CD14-positive monocyte (primary cell): ENCODE measurements around the gene FBXO22. TPM values are rescaled to one million over a fixed set of nuclear protein-coding genes. Genes with fewer than 3 reads are reported as not detected.

ENCODE experiments used
- DNase-seq, 3 donors: peaks; one replicate each; pipeline ENCODE4 v3.0.0-alpha.2; 2011 to 2022
- H2AFZ ChIP-seq: 2 replicates; pipeline ENCODE4 v1.6.0; 2012; ENCODE audit warnings: mild to moderate bottlenecking, low read depth, low read length, inconsistent platforms; ENCODE audit not compliant: insufficient read depth, poor library complexity, severe bottlenecking
- H3K27ac ChIP-seq, 2 donors: 1 replicate in 1 of 2; 2 replicates in 1 of 2; pipeline ENCODE4 v1.5.1; 2012 to 2013; ENCODE audit warnings: low read length in 2 of 2, control low read depth in 1 of 2, inconsistent platforms in 1 of 2, low read depth in 1 of 2, mild to moderate bottlenecking in 1 of 2
- H3K27me3 ChIP-seq, 2 donors: one replicate each; pipeline versions ENCODE4 v1.6.0 to v1.6.1; 2011 to 2013; ENCODE audit warnings: low read length in 2 of 2; ENCODE audit not compliant: control insufficient read depth in 2 of 2, insufficient read depth in 2 of 2
- H3K36me3 ChIP-seq, 2 donors: replicated peaks in 1 of 2; 1 replicate in 1 of 2; 2 replicates in 1 of 2; pipeline versions ENCODE4 v1.5.1 to v1.6.1; 2012 to 2013; ENCODE audit warnings: low read length in 2 of 2, control low read depth in 1 of 2, inconsistent platforms in 1 of 2, mild to moderate bottlenecking in 1 of 2; ENCODE audit not compliant: insufficient read depth in 2 of 2, control insufficient read depth in 1 of 2
- H3K4me1 ChIP-seq, 2 donors: 1 replicate in 1 of 2; 2 replicates in 1 of 2; pipeline versions ENCODE4 v1.5.1 to v1.6.1; 2012 to 2013; ENCODE audit warnings: low read length in 2 of 2, control low read depth in 1 of 2, inconsistent platforms in 1 of 2, mild to moderate bottlenecking in 1 of 2, moderate library complexity in 1 of 2; ENCODE audit not compliant: insufficient read depth in 2 of 2, control insufficient read depth in 1 of 2
- H3K4me2 ChIP-seq: replicated peaks from 2 replicates; pipeline ENCODE3; 2012; ENCODE audit warnings: low read length, moderate library complexity, mild to moderate bottlenecking; ENCODE audit not compliant: poor library complexity, severe bottlenecking; ENCODE audit errors: extremely low read depth
- H3K4me3 ChIP-seq, 3 experiments: fragments of 200-600 bp in 1 of 3; sonication (generic) in 1 of 3; replicated peaks in 1 of 3; 1 replicate in 2 of 3; 2 replicates in 1 of 3; pipeline ENCODE4 v1.5.1; 2011 to 2013; ENCODE audit warnings: low read length in 3 of 3, mild to moderate bottlenecking in 3 of 3, control low read depth in 2 of 3, low read depth in 2 of 3, inconsistent platforms in 1 of 3, moderate library complexity in 1 of 3
- H3K79me2 ChIP-seq: 2 replicates; pipeline ENCODE4 v1.6.0; 2012; ENCODE audit warnings: mild to moderate bottlenecking, control low read depth, inconsistent platforms, low read length, moderate library complexity; ENCODE audit not compliant: insufficient read depth
- H3K9ac ChIP-seq: 2 replicates; pipeline ENCODE4 v1.6.0; 2017; ENCODE audit warnings: low read length, mild to moderate bottlenecking; ENCODE audit not compliant: insufficient read depth, poor library complexity, severe bottlenecking
- H3K9me3 ChIP-seq, 2 donors: replicated peaks in 1 of 2; 1 replicate in 1 of 2; 2 replicates in 1 of 2; pipeline versions ENCODE4 v1.5.1 to v1.6.1; 2012 to 2013; ENCODE audit warnings: low read length in 2 of 2, control low read depth in 1 of 2; ENCODE audit not compliant: control insufficient read depth in 1 of 2, insufficient read depth in 1 of 2
- H4K20me1 ChIP-seq: 2 replicates; pipeline ENCODE4 v1.6.0; 2012; ENCODE audit warnings: mild to moderate bottlenecking, low read length, control low read depth, moderate library complexity; ENCODE audit not compliant: insufficient read depth
- H3K27ac Mint-ChIP-seq, 7 donors: one replicate each; pipeline ENCODE4 v1.8.0; 2020; ENCODE audit warnings: mild to moderate bottlenecking in 7 of 7, mixed read lengths in 7 of 7, moderate library complexity in 6 of 7, inconsistent platforms in 2 of 7
- H3K27me3 Mint-ChIP-seq, 3 donors: one replicate each; pipeline ENCODE4 v1.8.0; 2021 to 2022; ENCODE audit warnings: low read depth in 3 of 3, mild to moderate bottlenecking in 3 of 3, mixed read lengths in 3 of 3, moderate library complexity in 3 of 3, inconsistent platforms in 1 of 3
- H3K36me3 Mint-ChIP-seq, 2 donors: one replicate each; pipeline ENCODE4 v1.8.0; 2020; ENCODE audit warnings: mixed read lengths in 2 of 2, inconsistent platforms in 1 of 2, mild to moderate bottlenecking in 1 of 2
- H3K4me1 Mint-ChIP-seq: one replicate; pipeline ENCODE4 v1.8.0; 2020; ENCODE audit warnings: mild to moderate bottlenecking, mixed read lengths
- H3K4me3 Mint-ChIP-seq, 2 donors: one replicate each; pipeline ENCODE4 v1.8.0; 2020; ENCODE audit warnings: mild to moderate bottlenecking in 2 of 2, mixed read lengths in 2 of 2, moderate library complexity in 1 of 2
- H3K9me3 Mint-ChIP-seq, 7 donors: one replicate each; pipeline ENCODE4 v1.8.0; 2020 to 2022; ENCODE audit warnings: mixed read lengths in 7 of 7, mild to moderate bottlenecking in 6 of 7, moderate library complexity in 6 of 7, inconsistent platforms in 2 of 7
- CTCF ChIP-seq: fragments of 200-600 bp; IDR thresholded peaks from one replicate; pipeline ENCODE4 v1.8.0; 2022; ENCODE audit warnings: antibody characterized with exemption, mild to moderate bottlenecking
- WGBS: methylation state at CpG from one replicate; pipeline ENCODE4 v1.1.5; 2013; ENCODE audit warnings: missing lambda C conversion rate; ENCODE audit not compliant: insufficient coverage; 5-methylcytosine and 5-hydroxymethylcytosine counted together
- intact Hi-C, 2 donors: fragments of 100-400 bp; cut with micrococcal nuclease; formaldehyde crosslinking; loops; one replicate each; pipeline versions ENCODE4 v1.15.0 to v1.15.1; 2023
- polyA plus RNA-seq, 3 donors: library from polyadenylated mRNA; depleted of rRNA in 1 of 3; unstranded in 2 of 3; stranded (reverse) in 1 of 3; fragments of 300-500 nt in 2 of 3; fragments of >200 nt in 1 of 3; fragmentation: Illumina TruSeq in 2 of 3; gene quantifications; 1 replicate in 2 of 3; 2 replicates in 1 of 3; pipeline ENCODE4 v1.2.3, GENCODE V29; 2012 to 2021

FBXO22 gene
- polyA plus RNA-seq, 3 donors, result 4.2 to 12.8 (median 12.3) TPM

GRCh38 chr15:75920079-75920478 lies 16.4 kb downstream of the FBXO22 start:
- Mint-ChIP-seq H3K27me3 (no peaks in the 10 kb centered on the region), H3K9me3 (no peaks in the 10 kb centered on the region), H3K27ac (no peak overlapping the region), H3K4me1 (peaks cover 7% of the 10 kb centered on the region), H3K4me3 (no peak overlapping the region), H3K36me3 (peaks cover 54 to 60% of the 10 kb centered on the region in 2 donors)
- DNase-seq, result no peak
- no peaks in the 10 kb centered on the region for H4K20me1 ChIP-seq
- WGBS, result 100% methylated on average over 1 of the region's 1 CpG
- no peak overlapping the region for H3K9ac ChIP-seq
- no peaks in the 10 kb centered on the region for H3K27me3 ChIP-seq
- peaks cover 39 to 89% of the 10 kb centered on the region in 2 donors for H3K36me3 ChIP-seq
- H3K4me3 ChIP-seq, result no peak overlapping the region
- TF ChIP-seq CTCF, result no peak
- no peak overlapping the region for H3K27ac ChIP-seq
- peaks cover 0 to 2% of the 10 kb centered on the region in 2 donors for H3K4me1 ChIP-seq
- no peak overlapping the region for H3K4me2 ChIP-seq
- no peak overlapping the region for H2AFZ ChIP-seq
- H3K79me2 ChIP-seq, result no peaks in the 10 kb centered on the region
- no peaks in the 10 kb centered on the region for H3K9me3 ChIP-seq
- intact Hi-C loops, result no loop called here

- H3K36me3 Mint-ChIP-seq, result peaks cover 56 to 62% of the 10 kb centered on the region in 2 donors
- H3K27me3 Mint-ChIP-seq, result no peaks in the 10 kb centered on the region
- Histone ChIP-seq H3K9me3 (no peaks in the 10 kb centered on the region), H3K27me3 (no peaks in the 10 kb centered on the region), H4K20me1 (no peaks in the 10 kb centered on the region), H3K27ac (no peak overlapping the region), H3K79me2 (no peaks in the 10 kb centered on the region), H3K36me3 (peaks cover 38 to 84% of the 10 kb centered on the region in 2 donors), H3K4me1 (peaks cover 0 to 9% of the 10 kb centered on the region in 2 donors), H3K9ac (no peak overlapping the region), H3K4me3 (no peak overlapping the region), H2AFZ (no peak overlapping the region), H3K4me2 (no peak overlapping the region)
- TF ChIP-seq CTCF, result peak; percentile 28
- peaks cover 12% of the 10 kb centered on the region for H3K4me1 Mint-ChIP-seq
- DNase-seq, result peak; percentile 1 to 7 (median 4)
- H3K4me3 Mint-ChIP-seq, result no peak overlapping the region
- H3K9me3 Mint-ChIP-seq, result no peaks in the 10 kb centered on the region
- intact Hi-C loops, result no loop called here
- WGBS, result 98% methylated on average over 4 of the region's 9 CpGs
- H3K27ac Mint-ChIP-seq, result peak overlapping the region in 1 of 7 donors; percentile 26
These were observed 18.3 kb downstream of the FBXO22 start for GRCh38 chr15:75921732-75922703.
